HEK293 (cell line): Measurements from ENCODE around the gene NATD1.

Experiments
- EGR2 ChIP-seq: fragments of 450-650 bp; formaldehyde crosslinking; IDR thresholded peaks from 2 replicates; pipeline ENCODE4 v1.5.1; 2016; ENCODE audit warnings: low read depth, missing biosample characterization, missing genetic modification characterization
- KLF16 ChIP-seq: fragments of 450-650 bp; formaldehyde crosslinking; IDR thresholded peaks from 2 replicates; pipeline ENCODE4 v1.5.1; 2017; ENCODE audit warnings: missing biosample characterization, missing genetic modification characterization
- OVOL3 ChIP-seq: fragments of 450-650 bp; formaldehyde crosslinking; IDR thresholded peaks from 2 replicates; pipeline ENCODE4 v1.5.1; 2016; ENCODE audit warnings: missing biosample characterization, missing genetic modification characterization
- ZNF138 ChIP-seq: fragments of 450-650 bp; formaldehyde crosslinking; IDR thresholded peaks from 2 replicates; pipeline ENCODE4 v1.5.1; 2016; ENCODE audit warnings: missing biosample characterization, missing genetic modification characterization, borderline replicate concordance
- ZNF248 ChIP-seq: fragments of 450-650 bp; formaldehyde crosslinking; IDR thresholded peaks from 2 replicates; pipeline ENCODE4 v1.5.1; 2017; ENCODE audit warnings: missing biosample characterization, missing genetic modification characterization

Gene NATD1

GRCh38 chr17:21189361-21189760, 63.8 kb downstream of the NATD1 start (continued):
- TF ChIP-seq OVOL3 (tag by site-specific recombination) = no peak
- no peak for TF ChIP-seq ZNF248 (tag by site-specific recombination)
- TF ChIP-seq EGR2 (tag by site-specific recombination) = no peak
- no peak for TF ChIP-seq KLF16 (tag by site-specific recombination)
- no peak for TF ChIP-seq ZNF138 (tag by site-specific recombination)
